DOHH2 (cell line): ENCODE results near the gene SUGP2.

ENCODE experiments used
- H3F3A ChIP-seq: fragments of 200-600 bp; sonication (generic), shearing (Covaris generic); 2 replicates; pipeline ENCODE4 v1.6.0; 2016; ENCODE audit warnings: antibody characterized with exemption, mild to moderate bottlenecking; ENCODE audit not compliant: control insufficient read depth, insufficient read depth
- H3K27ac ChIP-seq: fragments of 200-600 bp; sonication (generic); 2 replicates; pipeline ENCODE4 v1.5.1; 2014; ENCODE audit warnings: low read depth, mild to moderate bottlenecking, low read length, moderate library complexity
- H3K27me3 ChIP-seq: fragments of 200-600 bp; sonication (generic); 2 replicates; pipeline ENCODE4 v1.6.1; 2014; ENCODE audit warnings: mild to moderate bottlenecking, low read length, mixed read lengths; ENCODE audit not compliant: control insufficient read depth
- H3K36me3 ChIP-seq: fragments of 200-600 bp; sonication (generic); 2 replicates; pipeline ENCODE4 v1.6.1; 2014; ENCODE audit warnings: mild to moderate bottlenecking, low read length, moderate library complexity, mixed read lengths; ENCODE audit not compliant: control insufficient read depth
- H3K4me1 ChIP-seq: fragments of 200-600 bp; sonication (generic); 2 replicates; pipeline ENCODE4 v1.6.1; 2014; ENCODE audit warnings: mild to moderate bottlenecking, low read length, mixed read lengths; ENCODE audit not compliant: control insufficient read depth
- H3K4me2 ChIP-seq: fragments of 200-600 bp; sonication (generic); 2 replicates; pipeline ENCODE4 v1.6.0; 2014; ENCODE audit warnings: mild to moderate bottlenecking, low read length, moderate library complexity
- H3K4me3 ChIP-seq: fragments of 200-600 bp; sonication (generic); 2 replicates; pipeline ENCODE4 v1.5.1; 2014; ENCODE audit warnings: mild to moderate bottlenecking, low read length, mixed read lengths
- H3K79me2 ChIP-seq: fragments of 200-600 bp; sonication (generic); 2 replicates; pipeline ENCODE4 v1.6.1; 2014; ENCODE audit warnings: mild to moderate bottlenecking, low read length, mixed read lengths; ENCODE audit not compliant: control insufficient read depth
- H3K9me2 ChIP-seq: fragments of 200-600 bp; sonication (generic); replicated peaks from 2 replicates; pipeline ENCODE4 v1.6.1; 2014; ENCODE audit warnings: mild to moderate bottlenecking, low read length, mixed read lengths; ENCODE audit not compliant: control insufficient read depth
- H3K9me3 ChIP-seq: fragments of 200-600 bp; sonication (generic); 2 replicates; pipeline ENCODE4 v1.6.1; 2014; ENCODE audit warnings: antibody characterized with exemption, low read length, mixed read lengths; ENCODE audit not compliant: control insufficient read depth, insufficient read depth
- H4K20me1 ChIP-seq: fragments of 200-600 bp; sonication (generic); 2 replicates; pipeline ENCODE4 v1.6.0; 2014; ENCODE audit warnings: low read depth, mild to moderate bottlenecking, antibody characterized with exemption, low read length, moderate library complexity; ENCODE audit not compliant: control insufficient read depth, insufficient read depth
- CTCF ChIP-seq: fragments of 200-600 bp; sonication (generic); IDR thresholded peaks from one replicate; pipeline ENCODE4 v1.5.1; 2014; ENCODE audit warnings: antibody characterized with exemption, mild to moderate bottlenecking, low read depth, low read length; ENCODE audit not compliant: poor library complexity, severe bottlenecking
- EZH2phosphoT487 ChIP-seq: fragments of 200-600 bp; sonication (generic); IDR thresholded peaks from 2 replicates; pipeline ENCODE4 v1.6.1; 2017; ENCODE audit warnings: borderline replicate concordance, mild to moderate bottlenecking, antibody characterized with exemption, low read length, moderate library complexity, mixed read lengths

SUGP2 gene

GRCh38 chr19:19067276-19068072 is 34.2 kb upstream of the SUGP2 start:
- Histone ChIP-seq H3K4me1 (peaks cover 60% of the 10 kb centered on the region), H3K9me2 (no peaks in the 10 kb centered on the region), H3K4me3 (peak overlapping the region; percentile 83), H3K79me2 (peaks cover 57% of the 10 kb centered on the region), H3K9me3 (no peaks in the 10 kb centered on the region), H3K4me2 (peak overlapping the region; percentile 89), H3K36me3 (peaks cover 3% of the 10 kb centered on the region; the same call in 1 of the 2 replicates), H4K20me1 (no peaks in the 10 kb centered on the region), H3F3A (peaks cover 25% of the 10 kb centered on the region), H3K27me3 (no peaks in the 10 kb centered on the region), H3K27ac (peak overlapping the region; percentile 69)
- TF ChIP-seq EZH2phosphoT487 (no peak), CTCF (no peak)

GRCh38 chr19:19064811-19065745 is 31.8 kb upstream of the SUGP2 start:
- Histone ChIP-seq H3F3A (peaks cover 25% of the 10 kb centered on the region), H3K79me2 (peaks cover 46% of the 10 kb centered on the region), H4K20me1 (no peaks in the 10 kb centered on the region), H3K9me2 (no peaks in the 10 kb centered on the region), H3K27ac (peak overlapping the region; percentile 69), H3K4me1 (peaks cover 61% of the 10 kb centered on the region), H3K36me3 (peaks cover 3% of the 10 kb centered on the region; the same call in 1 of the 2 replicates), H3K4me2 (peak overlapping the region; percentile 89), H3K9me3 (no peaks in the 10 kb centered on the region), H3K4me3 (peak overlapping the region; percentile 83), H3K27me3 (no peaks in the 10 kb centered on the region)
- TF ChIP-seq EZH2phosphoT487 (no peak), CTCF (no peak)

GRCh38 chr19:19064098-19064722 is 30.9 kb upstream of the SUGP2 start:
- no peaks in the 10 kb centered on the region for H4K20me1 ChIP-seq
- peak overlapping the region; percentile 83 for H3K4me3 ChIP-seq
- peaks cover 56% of the 10 kb centered on the region for H3K4me1 ChIP-seq
- peak overlapping the region; percentile 69 for H3K27ac ChIP-seq
- no peaks in the 10 kb centered on the region for H3K9me2 ChIP-seq
- peaks cover under 1% of the 10 kb centered on the region; the same call in 1 of the 2 replicates for H3K36me3 ChIP-seq
- TF ChIP-seq EZH2phosphoT487 = no peak
- TF ChIP-seq CTCF = peak; percentile 56
- peak overlapping the region; percentile 89 for H3K4me2 ChIP-seq
- H3F3A ChIP-seq = peaks cover 23% of the 10 kb centered on the region
- H3K79me2 ChIP-seq = peaks cover 41% of the 10 kb centered on the region
- no peaks in the 10 kb centered on the region for H3K9me3 ChIP-seq
- no peaks in the 10 kb centered on the region for H3K27me3 ChIP-seq
